H1 (cell line): ENCODE results near the gene GUCA1A. TPM values are rescaled to one million over a fixed set of nuclear protein-coding genes. Genes with fewer than 3 reads are reported as not detected.

Experiments
- BRCA1 ChIP-seq: IDR thresholded peaks from 2 replicates; pipeline ENCODE4 v1.6.1; 2012; ENCODE audit warnings: low read depth, low read length, improper control_type of control experiment
- CEBPB ChIP-seq: IDR thresholded peaks from 2 replicates; pipeline ENCODE4 v1.6.1; 2012; ENCODE audit warnings: low read depth, low read length
- FOSL1 ChIP-seq: IDR thresholded peaks from 2 replicates; pipeline ENCODE4 v1.6.1; 2011; ENCODE audit warnings: mild to moderate bottlenecking, low read depth, low read length, moderate library complexity; ENCODE audit not compliant: insufficient read depth
- KDM4A ChIP-seq: IDR thresholded peaks from one replicate; pipeline ENCODE4 v1.7.1; 2012; ENCODE audit warnings: low read depth, mild to moderate bottlenecking, moderate library complexity, low read length, inconsistent platforms; ENCODE audit not compliant: severe bottlenecking
- TCF12 ChIP-seq: IDR thresholded peaks from 2 replicates; pipeline ENCODE4 v1.6.1; 2011; ENCODE audit warnings: low read depth, mild to moderate bottlenecking, low read length
- YY1 ChIP-seq: IDR thresholded peaks from 2 replicates; pipeline ENCODE4 v1.6.1; 2011; ENCODE audit warnings: low read depth, mild to moderate bottlenecking, low read length
- polyA plus RNA-seq, 7 experiments: library from polyadenylated mRNA; depleted of rRNA in 3 of 7; stranded (reverse) in 5 of 7; unstranded in 2 of 7; fragments of >200 nt in 5 of 7; fragments of 200-250 nt in 2 of 7; gene quantifications; 1 replicate in 5 of 7; 2 replicates in 1 of 7; 4 replicates in 1 of 7; pipeline versions ENCODE4 v1.2.1 to v1.2.3, GENCODE V29; 2011 to 2013; ENCODE audit warnings: missing spikeins in 2 of 7, mixed read lengths in 2 of 7
- total RNA-seq: library from RNA; stranded (reverse); fragmentation: NEBNext Ultra II Directional; extraction: Animal tissue kit (Norgen Biotek cat#: 25700); gene quantifications from 2 replicates; pipeline ENCODE4 v1.2.1, GENCODE V29; 2021

GUCA1A gene
- total and polyA plus RNA-seq, 2 of the 8 experiments (the other 6 are each of a cell fraction or from before 2014, with no cell fraction given): 4.6 to 24.6 TPM

- TF ChIP-seq KDM4A: no peak
- no peak for TF ChIP-seq CEBPB
- no peak for TF ChIP-seq FOSL1
- TF ChIP-seq TCF12: no peak
- no peak for TF ChIP-seq YY1
- TF ChIP-seq BRCA1: no peak
These were observed 10.8 kb upstream of the GUCA1A start (continued) for GRCh38 chr6:42162384-42162783.
